ENCODE results near the gene FBXW7. TPM values are rescaled to one million over a fixed set of nuclear protein-coding genes. Genes with fewer than 3 reads are reported as not detected.

Gene FBXW7
- total RNA-seq, 1 experiment from 2014 or later: 23.0 TPM

DNA sequence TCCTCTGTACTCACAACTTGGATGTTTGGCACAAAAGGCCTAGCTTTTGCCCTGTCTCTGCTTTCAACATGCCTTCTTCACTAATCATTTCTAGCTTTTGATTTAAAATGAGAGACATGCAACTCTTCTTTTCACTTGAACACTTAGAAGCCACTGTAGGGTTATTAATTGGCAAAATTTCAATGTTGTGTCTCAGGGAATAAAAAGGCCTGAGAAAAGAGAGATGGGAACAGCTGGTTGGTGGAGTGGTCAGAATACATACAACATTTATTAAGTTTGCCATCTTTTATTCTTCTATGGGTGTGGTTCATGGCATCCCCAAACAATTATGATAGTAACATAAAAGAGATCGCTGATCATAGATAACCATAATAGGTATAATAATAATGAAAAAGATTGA, 114.3 kb downstream of the FBXW7 start (continued):
- TF ChIP-seq FOXK1 (CRISPR knock-in tag; IDR thresholded peaks at IDR 0.05) (no peak), ZNF138 (CRISPR knock-in tag; conservative IDR thresholded peaks at IDR 0.05) (no peak), HMGA2 (CRISPR knock-in tag; IDR thresholded peaks at IDR 0.05) (no peak)

DNA sequence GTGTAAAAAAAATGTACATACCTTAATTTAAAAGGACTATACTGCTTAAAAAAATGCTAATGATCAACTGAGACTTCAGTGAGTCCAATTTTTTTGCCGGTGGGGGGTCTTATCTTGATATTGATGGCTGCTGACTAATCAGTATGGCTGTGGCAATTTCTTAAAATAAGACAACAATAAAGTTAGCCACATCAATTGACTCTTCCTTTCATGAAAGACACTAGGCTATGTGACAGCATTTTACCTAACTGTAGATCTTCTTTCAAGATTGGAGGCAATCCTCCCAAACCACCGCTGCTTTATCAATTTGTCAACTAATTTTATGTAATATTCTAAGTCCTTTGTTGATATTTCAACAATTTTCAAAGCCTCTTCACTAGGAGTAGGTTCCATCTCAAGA, 116.1 kb downstream of the FBXW7 start:
- ChIA-PET CTCF (no interaction called here), POLR2A (interaction anchor here (0.7 kb wide), 1 partner anchor 519 kb away, joined by 3 read pairs; no protein-coding TSS in a partner anchor)
- Mint-ChIP-seq H3K4me1 (peaks cover 26% of the 10 kb centered on the region), H3K36me3 (no peaks in the 10 kb centered on the region), H3K27ac (no peak overlapping the region), H3K27me3 (ENCODE audit: low read depth) (no peaks in the 10 kb centered on the region), H3K4me3 (no peak overlapping the region), H3K9me3 (no peaks in the 10 kb centered on the region)
- TF ChIP-seq FOXK1 (CRISPR knock-in tag; IDR thresholded peaks at IDR 0.05): no peak
- TF ChIP-seq ETV6 (CRISPR knock-in tag; IDR thresholded peaks at IDR 0.05): no peak
- TF ChIP-seq SMAD3 (CRISPR knock-in tag; IDR thresholded peaks at IDR 0.05; ENCODE audit: borderline replicate concordance): no peak
- no peak for TF ChIP-seq JAZF1 (CRISPR knock-in tag; IDR thresholded peaks at IDR 0.05)
- TF ChIP-seq ZNF317 (CRISPR knock-in tag; IDR thresholded peaks at IDR 0.05; ENCODE audit: borderline replicate concordance, low read depth): no peak
- no peak for TF ChIP-seq CBFB (CRISPR knock-in tag; IDR thresholded peaks at IDR 0.05; ENCODE audit: low read depth)
- no peak for TF ChIP-seq RORB (CRISPR knock-in tag; IDR thresholded peaks at IDR 0.05)
- TF ChIP-seq, protein P1, sequence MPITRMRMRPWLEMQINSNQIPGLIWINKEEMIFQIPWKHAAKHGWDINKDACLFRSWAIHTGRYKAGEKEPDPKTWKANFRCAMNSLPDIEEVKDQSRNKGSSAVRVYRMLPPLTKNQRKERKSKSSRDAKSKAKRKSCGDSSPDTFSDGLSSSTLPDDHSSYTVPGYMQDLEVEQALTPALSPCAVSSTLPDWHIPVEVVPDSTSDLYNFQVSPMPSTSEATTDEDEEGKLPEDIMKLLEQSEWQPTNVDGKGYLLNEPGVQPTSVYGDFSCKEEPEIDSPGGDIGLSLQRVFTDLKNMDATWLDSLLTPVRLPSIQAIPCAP (CRISPR knock-in tag; IDR thresholded peaks at IDR 0.05): no peak
- no peak for TF ChIP-seq CREB1 (CRISPR knock-in tag; IDR thresholded peaks at IDR 0.05)
- TF ChIP-seq, protein P2, sequence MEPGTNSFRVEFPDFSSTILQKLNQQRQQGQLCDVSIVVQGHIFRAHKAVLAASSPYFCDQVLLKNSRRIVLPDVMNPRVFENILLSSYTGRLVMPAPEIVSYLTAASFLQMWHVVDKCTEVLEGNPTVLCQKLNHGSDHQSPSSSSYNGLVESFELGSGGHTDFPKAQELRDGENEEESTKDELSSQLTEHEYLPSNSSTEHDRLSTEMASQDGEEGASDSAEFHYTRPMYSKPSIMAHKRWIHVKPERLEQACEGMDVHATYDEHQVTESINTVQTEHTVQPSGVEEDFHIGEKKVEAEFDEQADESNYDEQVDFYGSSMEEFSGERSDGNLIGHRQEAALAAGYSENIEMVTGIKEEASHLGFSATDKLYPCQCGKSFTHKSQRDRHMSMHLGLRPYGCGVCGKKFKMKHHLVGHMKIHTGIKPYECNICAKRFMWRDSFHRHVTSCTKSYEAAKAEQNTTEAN (CRISPR knock-in tag; IDR thresholded peaks at IDR 0.05): no peak
- TF ChIP-seq TCF7 (CRISPR knock-in tag; IDR thresholded peaks at IDR 0.05; ENCODE audit: low read depth): no peak
- no peak for TF ChIP-seq OVOL2 (CRISPR knock-in tag; IDR thresholded peaks at IDR 0.05; ENCODE audit: borderline replicate concordance)
- no peak for TF ChIP-seq ZNF416 (CRISPR knock-in tag; IDR thresholded peaks at IDR 0.05)
- TF ChIP-seq, protein P3, sequence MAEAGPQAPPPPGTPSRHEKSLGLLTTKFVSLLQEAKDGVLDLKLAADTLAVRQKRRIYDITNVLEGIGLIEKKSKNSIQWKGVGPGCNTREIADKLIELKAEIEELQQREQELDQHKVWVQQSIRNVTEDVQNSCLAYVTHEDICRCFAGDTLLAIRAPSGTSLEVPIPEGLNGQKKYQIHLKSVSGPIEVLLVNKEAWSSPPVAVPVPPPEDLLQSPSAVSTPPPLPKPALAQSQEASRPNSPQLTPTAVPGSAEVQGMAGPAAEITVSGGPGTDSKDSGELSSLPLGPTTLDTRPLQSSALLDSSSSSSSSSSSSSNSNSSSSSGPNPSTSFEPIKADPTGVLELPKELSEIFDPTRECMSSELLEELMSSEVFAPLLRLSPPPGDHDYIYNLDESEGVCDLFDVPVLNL (CRISPR knock-in tag; IDR thresholded peaks at IDR 0.05; ENCODE audit: borderline replicate concordance, low read depth): no peak
- TF ChIP-seq, protein P4, sequence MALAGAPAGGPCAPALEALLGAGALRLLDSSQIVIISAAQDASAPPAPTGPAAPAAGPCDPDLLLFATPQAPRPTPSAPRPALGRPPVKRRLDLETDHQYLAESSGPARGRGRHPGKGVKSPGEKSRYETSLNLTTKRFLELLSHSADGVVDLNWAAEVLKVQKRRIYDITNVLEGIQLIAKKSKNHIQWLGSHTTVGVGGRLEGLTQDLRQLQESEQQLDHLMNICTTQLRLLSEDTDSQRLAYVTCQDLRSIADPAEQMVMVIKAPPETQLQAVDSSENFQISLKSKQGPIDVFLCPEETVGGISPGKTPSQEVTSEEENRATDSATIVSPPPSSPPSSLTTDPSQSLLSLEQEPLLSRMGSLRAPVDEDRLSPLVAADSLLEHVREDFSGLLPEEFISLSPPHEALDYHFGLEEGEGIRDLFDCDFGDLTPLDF (CRISPR knock-in tag; IDR thresholded peaks at IDR 0.05): no peak
- no peak for TF ChIP-seq EMX1 (CRISPR knock-in tag; IDR thresholded peaks at IDR 0.05)
- DNase-seq (ENCODE audit: low spot score): no peak
- ATAC-seq: no peak

DNA sequence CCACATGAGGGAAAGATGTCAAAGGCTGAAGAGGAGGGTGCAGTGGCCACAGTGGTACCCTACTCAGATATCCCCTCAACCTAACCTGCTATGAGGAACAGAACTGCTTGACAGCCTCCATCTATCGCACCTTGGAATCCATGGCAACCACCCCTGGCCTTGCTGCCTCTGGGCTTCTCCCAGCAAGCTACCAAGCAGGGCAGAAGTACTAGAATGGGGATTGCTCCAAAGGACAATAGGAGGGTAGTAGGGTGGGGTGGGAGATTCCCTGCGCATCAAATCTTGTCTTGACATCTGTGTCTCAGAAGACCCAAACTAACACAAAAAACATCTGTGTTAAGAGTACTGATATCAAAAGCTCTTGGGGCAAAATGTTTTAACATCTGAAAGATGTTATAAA, 118.2 kb downstream of the FBXW7 start:
- H3K9me3 Mint-ChIP-seq: no peaks in the 10 kb centered on the region
- H3K27me3 Mint-ChIP-seq (ENCODE audit: low read depth): no peaks in the 10 kb centered on the region
- peaks cover 17% of the 10 kb centered on the region for H3K4me1 Mint-ChIP-seq
- no peaks in the 10 kb centered on the region for H3K36me3 Mint-ChIP-seq
- no peak overlapping the region for H3K4me3 Mint-ChIP-seq
- no peak for DNase-seq (ENCODE audit: low spot score)
- H3K27ac Mint-ChIP-seq: no peak overlapping the region
- POLR2A ChIA-PET: no interaction called here
- peak; percentile 51; the same call in 1 of the 2 replicates for ATAC-seq
- CTCF ChIA-PET: interaction anchor here (0.8 to 1.3 kb wide), 3 partner anchors 9 to 42 kb away, joined by 3 to 4 read pairs (median 3); no protein-coding TSS in a partner anchor
- TF ChIP-seq, protein P5, sequence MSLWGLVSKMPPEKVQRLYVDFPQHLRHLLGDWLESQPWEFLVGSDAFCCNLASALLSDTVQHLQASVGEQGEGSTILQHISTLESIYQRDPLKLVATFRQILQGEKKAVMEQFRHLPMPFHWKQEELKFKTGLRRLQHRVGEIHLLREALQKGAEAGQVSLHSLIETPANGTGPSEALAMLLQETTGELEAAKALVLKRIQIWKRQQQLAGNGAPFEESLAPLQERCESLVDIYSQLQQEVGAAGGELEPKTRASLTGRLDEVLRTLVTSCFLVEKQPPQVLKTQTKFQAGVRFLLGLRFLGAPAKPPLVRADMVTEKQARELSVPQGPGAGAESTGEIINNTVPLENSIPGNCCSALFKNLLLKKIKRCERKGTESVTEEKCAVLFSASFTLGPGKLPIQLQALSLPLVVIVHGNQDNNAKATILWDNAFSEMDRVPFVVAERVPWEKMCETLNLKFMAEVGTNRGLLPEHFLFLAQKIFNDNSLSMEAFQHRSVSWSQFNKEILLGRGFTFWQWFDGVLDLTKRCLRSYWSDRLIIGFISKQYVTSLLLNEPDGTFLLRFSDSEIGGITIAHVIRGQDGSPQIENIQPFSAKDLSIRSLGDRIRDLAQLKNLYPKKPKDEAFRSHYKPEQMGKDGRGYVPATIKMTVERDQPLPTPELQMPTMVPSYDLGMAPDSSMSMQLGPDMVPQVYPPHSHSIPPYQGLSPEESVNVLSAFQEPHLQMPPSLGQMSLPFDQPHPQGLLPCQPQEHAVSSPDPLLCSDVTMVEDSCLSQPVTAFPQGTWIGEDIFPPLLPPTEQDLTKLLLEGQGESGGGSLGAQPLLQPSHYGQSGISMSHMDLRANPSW (CRISPR knock-in tag; conservative IDR thresholded peaks at IDR 0.05; ENCODE audit: low read depth): no peak
- TF ChIP-seq, protein P6, sequence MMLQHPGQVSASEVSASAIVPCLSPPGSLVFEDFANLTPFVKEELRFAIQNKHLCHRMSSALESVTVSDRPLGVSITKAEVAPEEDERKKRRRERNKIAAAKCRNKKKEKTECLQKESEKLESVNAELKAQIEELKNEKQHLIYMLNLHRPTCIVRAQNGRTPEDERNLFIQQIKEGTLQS (CRISPR knock-in tag; conservative IDR thresholded peaks at IDR 0.05): no peak
- TF ChIP-seq, protein P1 (CRISPR knock-in tag; IDR thresholded peaks at IDR 0.05): no peak
- TF ChIP-seq ETV6 (CRISPR knock-in tag; IDR thresholded peaks at IDR 0.05) (no peak), JUN (CRISPR knock-in tag; IDR thresholded peaks at IDR 0.05) (no peak), GABPB1 (CRISPR knock-in tag; IDR thresholded peaks at IDR 0.05) (no peak)
- TF ChIP-seq, protein P2 (CRISPR knock-in tag; IDR thresholded peaks at IDR 0.05): no peak

All from WTC11 (cell line).